GM18858 (cell line): ENCODE results near the gene OSM.
"Not testable (repeated sequence)": the region's sequence is repeated elsewhere in the genome, so short reads cannot be mapped to it uniquely, and the experiment has no call there.

Experiments
- ATAC-seq: cut with Tn5 transposase; IDR thresholded peaks from one replicate; pipeline ENCODE4 v1.9.1; 2021; ENCODE audit not compliant: unreplicated experiment

OSM gene

GRCh38 chr22:30228509-30229359 is 37.9 kb downstream of the OSM start:
- ATAC-seq: no peak

- ATAC-seq: no peak
These were observed 39.0 kb downstream of the OSM start for GRCh38 chr22:30227438-30228228.

GRCh38 chr22:30226192-30226832 is 40.3 kb downstream of the OSM start:
- no peak for ATAC-seq

DNA sequence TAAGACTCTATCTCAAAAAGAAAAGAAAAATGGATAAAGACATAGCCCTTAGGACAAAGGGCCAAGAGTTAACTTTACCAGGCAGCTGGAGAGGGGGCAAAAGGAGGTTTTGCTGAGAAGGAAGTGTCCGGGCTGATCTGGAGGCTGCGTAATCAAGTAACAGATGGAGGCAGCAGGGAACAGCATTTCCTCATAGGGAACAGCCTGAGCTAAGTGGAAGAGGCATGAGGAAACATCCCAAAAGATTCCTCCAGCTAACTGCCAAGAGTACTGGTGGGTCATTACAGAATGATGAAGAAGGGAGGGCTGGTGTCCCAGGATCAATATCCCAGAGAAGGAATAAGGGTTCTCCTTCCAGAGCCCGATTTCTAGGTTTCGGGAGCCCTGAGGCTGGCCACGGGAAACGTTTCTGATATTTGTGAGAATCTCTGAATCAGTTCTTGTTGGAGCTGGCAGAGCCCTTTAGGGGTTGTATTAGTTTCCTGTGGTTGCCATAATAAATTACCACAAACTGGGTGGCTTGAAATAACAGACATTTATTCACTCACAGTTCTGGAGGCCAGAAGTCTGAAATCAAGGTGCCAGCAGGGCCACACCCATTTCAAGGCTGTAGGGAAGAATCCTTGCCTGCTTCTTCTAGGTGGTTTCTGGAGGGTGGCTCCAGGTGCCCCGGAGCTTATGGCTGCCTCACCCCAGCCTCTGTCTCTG is 41.3 kb downstream of the OSM start:
- no peak for ATAC-seq

GRCh38 chr22:30224161-30224857 is 42.3 kb downstream of the OSM start:
- no peak for ATAC-seq

DNA sequence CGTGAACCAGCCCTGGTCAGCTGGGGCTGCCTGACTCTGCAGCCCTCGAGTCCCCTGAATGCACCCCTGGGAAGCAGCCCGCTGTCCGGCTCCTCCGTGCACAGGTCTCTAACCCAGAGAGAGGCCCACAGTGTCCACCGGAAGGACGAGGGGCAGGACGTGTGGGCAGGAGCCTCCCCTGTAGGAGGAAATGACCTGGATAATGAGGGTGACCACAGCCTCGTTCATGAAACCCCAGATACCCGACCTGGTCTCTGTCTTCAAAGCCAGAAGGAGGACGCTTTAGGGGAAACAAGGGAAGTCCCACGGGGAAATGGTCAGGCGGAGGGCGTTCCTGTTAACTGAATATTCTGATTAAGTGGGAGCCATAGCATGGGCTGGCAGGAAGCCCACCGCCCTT is 43.3 kb downstream of the OSM start:
- ATAC-seq: no peak

- no peak for ATAC-seq
These were observed 44.3 kb downstream of the OSM start for GRCh38 chr22:30222321-30222720.

DNA sequence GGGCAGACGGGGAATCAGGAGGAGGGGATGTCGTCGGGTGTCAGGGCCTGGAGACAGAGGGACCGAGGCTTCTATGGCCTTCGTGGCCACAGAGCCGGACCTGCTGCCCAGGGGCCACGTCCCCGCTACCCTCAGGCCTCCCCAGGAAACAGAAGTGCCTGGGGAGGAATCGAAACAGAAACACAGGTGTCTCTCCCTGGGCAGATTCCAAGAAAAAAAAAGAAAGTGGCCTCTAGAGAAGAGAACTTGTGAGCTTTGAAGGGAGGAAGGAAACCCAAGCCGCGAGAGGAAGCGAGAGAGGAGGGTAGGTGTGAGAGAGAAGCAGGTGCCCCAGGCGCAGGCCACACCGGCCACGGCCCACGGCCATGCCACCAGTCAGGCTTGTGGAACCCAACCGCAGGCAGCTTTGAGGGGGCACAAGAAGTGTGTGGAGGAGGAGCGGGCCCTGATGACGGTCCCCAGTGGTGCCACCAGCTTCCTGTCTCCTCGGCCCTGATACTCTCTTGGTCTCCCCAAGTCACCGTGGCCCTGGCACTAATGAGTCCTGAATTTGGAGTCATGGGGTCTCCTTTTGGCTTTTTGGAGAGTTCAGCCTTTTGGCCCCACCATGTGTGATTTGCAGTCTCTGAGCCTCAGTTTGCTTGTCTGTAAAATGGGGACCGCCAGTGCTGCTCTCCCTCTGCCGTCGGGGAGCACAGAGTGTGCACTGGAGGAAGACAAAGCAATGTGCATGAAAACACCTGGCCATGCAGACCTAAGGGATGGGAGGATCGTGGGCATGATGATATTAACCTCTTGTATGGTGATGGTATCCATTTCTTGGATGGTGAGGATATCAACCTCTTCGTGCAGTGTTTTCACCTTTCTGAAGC is 45.3 kb downstream of the OSM start:
- ATAC-seq: no peak

- no peak for ATAC-seq
These were observed 46.2 kb downstream of the OSM start for GRCh38 chr22:30220338-30221012.

DNA sequence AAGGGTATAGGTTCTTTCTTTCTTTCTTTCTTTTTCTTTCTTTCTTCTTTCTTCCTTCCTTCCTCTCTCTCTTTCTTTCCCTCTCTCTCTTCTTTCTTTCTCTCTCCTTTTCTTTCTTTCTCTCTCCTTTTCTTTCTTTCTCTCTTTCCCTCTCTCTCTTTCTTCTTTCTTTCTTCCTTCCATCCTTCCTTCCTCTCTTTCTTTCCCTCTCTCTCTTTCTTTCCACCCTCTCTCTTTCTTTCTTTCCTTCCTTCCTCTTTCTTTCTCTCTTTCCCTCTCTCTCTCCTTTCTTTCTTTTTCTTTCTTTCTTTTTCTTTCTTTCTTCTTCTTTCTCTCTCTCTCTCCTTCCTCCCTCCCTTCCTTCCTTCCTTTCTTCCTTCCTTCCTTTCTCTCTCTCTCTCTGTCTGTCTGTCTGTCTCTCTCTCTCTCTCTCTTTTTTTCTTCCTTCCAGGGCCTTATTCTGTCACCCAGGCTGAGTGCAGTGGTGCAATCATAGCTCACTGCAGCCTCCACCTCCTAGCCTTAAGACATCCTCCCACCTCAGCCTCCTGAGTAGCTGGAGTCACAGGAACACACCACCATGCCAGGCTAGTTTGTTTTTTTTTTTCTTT is 46.9 kb downstream of the OSM start:
- no peak for ATAC-seq

DNA sequence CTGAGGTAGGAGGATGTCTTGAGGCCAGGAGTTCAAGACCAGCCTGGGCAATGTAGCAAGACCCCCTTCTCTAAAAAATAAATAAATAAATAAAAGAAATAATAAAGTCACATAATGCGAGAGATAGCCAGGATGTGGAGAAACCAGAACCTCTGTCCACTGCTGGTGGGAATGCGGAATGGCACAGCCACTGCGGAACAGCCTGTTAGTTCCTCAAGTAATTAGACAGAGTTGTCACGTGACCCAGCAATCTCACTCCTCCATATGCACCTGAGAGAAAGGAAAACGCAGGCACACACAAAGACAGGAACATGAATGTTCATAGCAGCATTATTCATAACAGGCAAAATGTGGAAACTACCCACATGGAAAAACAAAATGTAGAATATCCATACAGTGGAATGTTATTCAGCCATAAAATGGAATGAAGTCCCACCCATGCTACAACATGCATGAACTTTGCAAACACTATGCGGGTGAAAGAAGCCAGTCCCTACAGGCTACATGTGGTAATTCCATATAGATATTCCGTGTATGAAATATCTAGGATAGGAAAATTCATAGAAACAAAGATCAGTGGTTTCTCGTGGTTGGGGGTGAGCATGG is 47.5 kb downstream of the OSM start:
- no peak for ATAC-seq

- no peak for ATAC-seq
These were observed 48.7 kb downstream of the OSM start for GRCh38 chr22:30217698-30218560.

DNA sequence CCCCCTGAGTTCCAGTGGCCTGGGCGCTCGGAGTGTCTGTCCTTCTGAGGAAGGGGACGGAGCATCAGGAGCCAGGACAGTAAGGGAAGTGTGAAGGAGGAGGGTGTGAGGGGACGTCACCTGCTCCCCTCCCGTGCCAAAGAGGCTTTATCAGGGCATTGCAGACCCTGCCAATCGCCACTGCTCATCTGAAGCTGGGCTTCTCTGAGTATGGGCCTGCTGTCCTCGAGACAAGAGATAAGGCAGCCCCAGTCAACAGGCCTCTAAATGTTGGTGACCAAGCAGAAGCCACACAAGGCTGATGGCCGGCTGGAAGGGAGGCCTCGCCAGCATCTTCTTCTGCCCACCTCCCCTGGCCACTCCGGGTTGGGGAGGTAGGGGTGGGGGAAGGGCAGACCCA is 49.9 kb downstream of the OSM start:
- no peak for ATAC-seq

DNA sequence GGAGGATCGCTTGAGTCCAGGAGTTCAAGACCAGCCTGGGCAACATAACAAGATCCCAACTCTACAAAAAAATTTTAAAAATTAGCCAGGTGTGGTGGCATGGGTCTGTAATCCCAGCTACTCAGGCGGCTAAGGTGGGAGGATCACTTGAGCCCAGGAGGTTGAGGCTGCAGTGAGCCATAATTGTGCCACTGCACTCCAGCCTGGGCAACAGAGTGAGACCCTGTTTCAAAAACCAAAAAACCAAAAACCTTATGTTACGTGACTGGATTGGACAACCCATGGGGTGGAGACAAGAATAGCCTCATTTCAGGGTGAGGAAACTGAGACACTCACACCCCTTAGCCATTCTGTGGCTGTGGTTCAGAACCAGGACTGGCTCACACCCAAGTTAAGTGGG is 50.4 kb downstream of the OSM start:
- not testable (repeated sequence) for ATAC-seq

- ATAC-seq: no peak
These were observed 51.8 kb downstream of the OSM start for GRCh38 chr22:30214703-30215407.

- ATAC-seq: no peak
These were observed 53.6 kb downstream of the OSM start for GRCh38 chr22:30212996-30213441.
